ENCODE data around the gene ISY1.

DNA sequence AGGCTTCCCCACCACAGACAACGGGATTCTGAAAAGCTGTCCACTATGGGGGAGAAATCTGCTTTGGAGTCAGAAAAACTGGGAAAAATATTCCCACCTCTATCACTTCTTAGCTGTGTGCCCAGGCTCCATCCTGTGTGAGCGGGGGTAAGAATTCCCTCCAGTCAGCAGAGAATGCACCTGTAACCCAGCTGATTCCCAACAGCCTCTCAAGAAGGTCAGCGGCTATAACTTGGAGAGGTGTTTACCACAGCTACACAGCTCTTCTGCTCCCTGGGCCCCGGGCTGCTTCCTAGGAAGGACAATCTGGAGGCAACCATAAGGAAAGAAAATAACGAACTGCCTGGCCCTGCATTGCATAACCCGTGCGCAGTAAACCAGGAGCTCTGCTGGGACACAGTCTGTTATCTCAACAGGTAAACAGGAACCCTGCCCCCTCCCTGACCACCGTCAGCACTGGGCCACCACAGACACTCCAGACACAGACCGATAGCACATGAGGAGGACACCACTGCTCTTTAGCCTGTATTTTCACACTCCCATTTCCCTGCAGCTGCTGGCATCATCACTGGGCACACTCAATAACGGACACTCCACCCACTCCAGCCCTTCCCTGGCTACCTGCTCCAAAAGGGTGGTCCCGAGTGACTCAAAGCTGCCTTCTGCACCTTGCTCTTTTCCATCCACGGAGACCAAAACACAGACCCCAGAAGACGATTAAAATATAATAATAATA, 41.3 kb downstream of the ISY1 start:
- TF ChIP-seq CTCF (IDR thresholded peaks at IDR 0.05) (no peak), POLR2A (IDR thresholded peaks at IDR 0.05) (no peak)
